Activated gamma-delta T cell (primary cell): ENCODE measurements around the gene ETV1.

ENCODE experiments used
- DNase-seq: peaks from one replicate; lab custom pipeline; 2025; lab: John Stamatoyannopoulos, UW

ETV1 gene

GRCh38 chr7:13987395-13987794 is 2.1 kb downstream of the ETV1 start:
- DNase-seq: no peak

- no peak for DNase-seq
These were observed 3.3 kb downstream of the ETV1 start for GRCh38 chr7:13986208-13986607.

DNA sequence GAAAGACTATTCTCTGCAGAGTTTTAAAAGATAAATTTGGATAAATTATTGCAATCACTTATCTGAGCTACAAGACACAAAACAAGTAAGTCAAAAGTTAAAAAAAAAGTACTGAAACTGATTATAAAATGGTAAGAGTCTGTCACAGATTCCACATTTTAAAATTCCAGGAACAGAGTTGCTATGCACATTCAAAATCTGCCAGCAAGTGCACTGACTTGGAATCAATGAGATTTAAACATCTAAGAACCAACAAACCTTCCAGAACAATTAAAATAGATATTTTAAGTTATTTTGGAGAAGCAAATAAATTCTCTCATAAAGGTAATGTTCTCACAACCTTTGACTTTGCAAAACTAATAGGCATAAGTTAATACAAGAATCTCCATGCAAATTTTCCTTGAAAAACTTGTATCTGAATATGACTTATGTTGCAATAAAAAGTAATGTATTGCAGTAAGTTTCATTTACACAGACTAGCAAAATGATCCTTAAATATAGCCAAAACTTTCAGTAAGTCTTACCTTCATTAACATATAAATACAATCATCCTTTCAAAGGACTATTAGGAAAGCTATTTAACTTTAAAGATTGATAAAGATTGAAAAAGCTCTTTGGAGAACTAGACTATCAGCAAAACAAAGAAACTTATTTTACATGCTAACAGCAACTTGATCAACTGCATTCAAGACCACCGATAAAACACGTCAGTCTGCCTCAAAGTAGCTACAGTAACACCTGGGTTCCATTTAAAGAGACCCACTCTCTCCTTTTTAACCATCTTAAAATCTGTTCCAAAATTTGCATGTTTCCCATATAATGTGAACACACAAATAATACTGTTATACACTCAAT is 4.4 kb downstream of the ETV1 start:
- no peak for DNase-seq

DNA sequence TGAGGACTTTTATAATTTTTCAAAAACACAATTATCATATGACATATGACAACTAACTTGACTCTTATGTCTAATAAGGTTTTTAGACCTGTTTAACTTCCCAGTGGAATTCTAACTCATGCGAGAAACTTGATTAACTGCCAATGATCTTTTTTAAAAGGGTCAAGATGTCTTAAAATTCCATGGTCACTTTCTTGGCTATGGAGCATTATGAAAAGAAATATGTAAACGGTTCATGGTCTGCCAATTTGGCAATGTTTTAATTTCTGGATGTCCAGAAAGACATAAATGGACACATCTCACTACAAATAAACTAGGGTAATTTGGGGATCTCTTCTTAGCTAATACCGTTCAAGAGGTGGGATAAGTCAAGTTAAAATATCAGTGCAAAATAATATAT is 5.4 kb downstream of the ETV1 start:
- DNase-seq: no peak

GRCh38 chr7:13982940-13983677 is 6.4 kb downstream of the ETV1 start:
- no peak for DNase-seq

GRCh38 chr7:13981070-13981469 is 8.4 kb downstream of the ETV1 start:
- no peak for DNase-seq

GRCh38 chr7:13980474-13980873 is 9.0 kb downstream of the ETV1 start:
- DNase-seq: no peak

DNA sequence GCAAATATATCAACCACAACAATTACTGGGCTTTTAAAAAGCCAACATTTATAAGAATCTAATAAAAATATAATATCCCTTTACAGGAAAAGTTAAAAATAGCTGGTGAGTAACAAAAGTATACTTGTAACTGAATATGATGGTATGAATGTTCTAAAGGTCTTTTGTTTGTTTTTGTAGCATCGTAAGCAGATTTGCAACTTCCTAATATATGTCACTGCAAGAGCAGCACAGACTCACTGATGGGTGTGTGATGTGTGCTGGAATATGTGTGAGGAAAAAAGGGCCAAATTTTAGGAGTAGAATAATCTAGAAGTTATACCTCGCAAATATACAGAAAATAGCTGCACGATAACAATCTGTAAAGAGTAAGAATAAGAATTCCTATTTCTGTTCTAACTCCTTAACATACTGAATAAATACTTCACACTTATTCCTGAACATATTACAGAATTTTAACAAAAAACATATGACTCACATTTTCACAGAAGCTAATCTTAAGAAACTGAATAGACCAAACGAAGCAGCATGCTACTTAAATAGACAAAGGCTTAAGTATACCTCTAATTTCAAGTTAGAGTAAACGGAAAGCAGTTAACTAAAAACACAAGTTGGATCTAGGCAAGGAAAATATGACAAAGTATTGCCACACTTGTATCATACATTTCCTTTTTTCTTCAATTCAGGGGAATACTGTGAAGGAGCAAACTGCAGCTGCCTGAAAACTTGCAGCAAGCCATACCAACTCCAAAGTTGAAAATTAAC is 9.6 kb downstream of the ETV1 start:
- DNase-seq: no peak

- no peak for DNase-seq
These were observed 12.9 kb downstream of the ETV1 start for GRCh38 chr7:13976594-13976993.

DNA sequence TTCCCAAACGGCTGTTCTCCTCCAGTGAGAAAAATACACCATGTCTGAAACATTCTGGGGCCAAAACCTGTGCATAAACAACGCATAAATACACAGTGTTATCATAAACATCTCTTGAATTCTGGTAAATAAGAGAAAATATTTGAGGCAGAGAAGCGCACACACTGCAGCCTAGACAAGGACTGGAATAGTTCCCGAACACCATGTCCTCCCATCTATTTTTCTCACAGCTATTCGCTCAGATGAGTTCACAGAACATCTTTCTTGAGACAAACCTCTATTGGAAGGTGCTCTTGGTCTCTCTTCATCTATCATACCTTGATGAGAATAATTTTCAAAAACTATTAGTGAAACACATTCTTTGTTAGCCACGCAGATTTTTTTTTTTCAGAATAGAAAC is 24.4 kb downstream of the ETV1 start:
- DNase-seq: no peak

DNA sequence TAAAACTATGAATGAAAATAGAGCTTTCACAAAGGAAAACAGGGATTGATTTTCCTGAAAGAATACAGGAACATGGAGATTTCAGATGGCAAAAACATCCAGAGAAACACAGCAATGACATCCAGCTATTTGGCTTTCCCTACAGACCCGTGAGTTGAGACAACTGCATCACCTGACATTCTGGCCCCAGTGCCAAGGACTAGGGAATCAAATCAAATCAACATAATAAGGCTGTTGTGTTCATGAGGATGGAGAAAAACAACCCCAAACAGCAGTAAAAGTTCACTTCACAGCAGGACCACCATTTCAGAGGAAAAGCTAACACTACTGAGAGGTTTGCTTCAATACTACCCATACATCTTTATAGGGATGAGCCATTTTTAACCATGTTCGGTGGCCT is 25.5 kb downstream of the ETV1 start:
- no peak for DNase-seq

DNA sequence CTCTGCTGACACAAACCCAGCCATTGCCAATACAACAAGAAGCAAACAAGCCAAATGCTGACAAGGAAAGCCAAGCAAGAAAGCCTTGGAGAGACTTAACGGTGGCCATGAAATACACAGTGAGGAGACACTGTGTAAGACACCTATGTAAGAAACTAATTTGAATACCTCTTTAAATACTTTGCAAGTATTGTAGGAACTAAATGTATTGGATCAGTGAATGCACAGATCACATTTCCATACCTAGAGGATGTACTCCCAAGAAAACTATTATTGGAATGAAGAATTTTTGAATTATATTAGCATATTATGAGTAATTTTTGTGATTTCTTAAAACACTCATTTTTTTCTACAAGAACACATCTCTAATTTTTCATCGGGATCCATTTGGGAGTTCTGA is 34.0 kb downstream of the ETV1 start:
- DNase-seq: no peak

DNA sequence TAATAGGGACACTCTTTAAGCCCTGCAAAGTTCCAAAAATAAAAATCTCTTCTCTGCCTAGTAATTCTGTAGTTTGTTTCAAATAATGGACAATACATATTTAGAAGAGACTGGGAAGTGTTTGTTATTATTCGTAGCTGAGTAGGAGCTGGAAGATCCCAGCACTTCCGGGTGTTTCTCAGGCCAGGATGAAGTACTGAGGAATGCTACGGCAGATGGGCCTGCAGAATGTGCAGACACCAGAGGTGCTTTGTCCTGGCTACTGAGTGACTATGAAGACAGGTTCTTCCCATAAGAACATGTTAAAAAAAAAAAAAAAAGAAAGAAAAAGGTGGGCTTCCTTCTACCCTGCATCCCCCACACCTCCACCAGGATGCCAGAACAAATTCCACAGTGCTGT is 36.1 kb downstream of the ETV1 start:
- DNase-seq: no peak

GRCh38 chr7:13952921-13953320 is 36.5 kb downstream of the ETV1 start:
- DNase-seq: no peak

GRCh38 chr7:13949939-13950338 is 39.5 kb downstream of the ETV1 start:
- DNase-seq: no peak

- DNase-seq: no peak
These were observed 40.0 kb downstream of the ETV1 start for GRCh38 chr7:13949445-13949844.

DNA sequence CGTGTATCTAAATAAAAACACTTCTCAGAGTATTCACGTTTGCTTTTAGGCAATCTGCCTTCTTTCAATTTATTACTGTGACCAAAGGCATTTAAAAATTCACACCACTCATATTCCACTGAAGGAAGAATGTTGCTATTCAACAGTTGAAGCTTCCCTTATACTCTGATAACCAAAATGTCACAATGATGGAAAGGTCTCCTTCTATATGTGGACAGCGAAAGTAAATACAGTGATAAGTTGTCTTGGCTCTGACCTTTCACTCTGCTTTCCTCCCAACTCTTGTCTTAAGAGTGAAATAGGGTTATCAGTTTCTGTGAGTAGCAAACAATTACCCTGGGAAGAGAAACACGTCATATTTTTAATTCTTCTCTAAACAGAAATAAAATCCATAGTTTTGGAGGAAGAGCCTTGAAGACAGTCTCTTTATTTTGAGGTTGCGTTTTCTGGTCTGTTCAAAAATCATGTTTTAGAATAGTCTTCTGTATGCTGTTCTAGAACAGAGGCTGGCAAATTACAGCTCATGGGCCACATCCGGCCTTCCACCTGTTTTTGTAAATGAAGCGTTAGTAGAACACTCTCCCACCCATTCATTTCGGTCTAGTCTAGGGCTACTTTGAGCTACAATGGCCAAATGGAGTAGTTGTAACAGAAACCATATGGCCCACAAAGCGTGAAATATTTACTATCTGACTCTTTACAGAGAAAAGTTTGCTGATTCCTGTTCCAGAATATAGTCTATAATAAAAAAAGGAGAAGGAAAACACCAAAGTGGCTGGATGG is 41.3 kb downstream of the ETV1 start:
- no peak for DNase-seq

DNA sequence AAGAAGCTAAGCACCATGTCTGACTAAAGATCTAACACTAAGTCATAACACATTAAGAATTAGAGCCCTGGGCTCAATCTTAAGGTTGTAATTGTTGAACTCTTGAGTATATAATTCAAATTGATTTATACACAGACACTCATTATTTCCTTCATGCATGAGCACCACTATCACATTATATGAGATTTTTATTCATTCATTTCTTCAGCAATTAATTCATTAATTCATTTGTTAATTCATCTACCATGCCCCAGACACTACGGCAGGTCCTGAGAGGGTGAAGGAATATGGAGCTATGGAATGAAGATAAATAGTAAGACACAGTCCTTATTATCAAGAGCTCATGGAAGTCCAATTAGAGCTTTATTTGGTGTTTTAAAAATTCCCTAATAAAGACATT is 41.9 kb downstream of the ETV1 start:
- DNase-seq: no peak

DNA sequence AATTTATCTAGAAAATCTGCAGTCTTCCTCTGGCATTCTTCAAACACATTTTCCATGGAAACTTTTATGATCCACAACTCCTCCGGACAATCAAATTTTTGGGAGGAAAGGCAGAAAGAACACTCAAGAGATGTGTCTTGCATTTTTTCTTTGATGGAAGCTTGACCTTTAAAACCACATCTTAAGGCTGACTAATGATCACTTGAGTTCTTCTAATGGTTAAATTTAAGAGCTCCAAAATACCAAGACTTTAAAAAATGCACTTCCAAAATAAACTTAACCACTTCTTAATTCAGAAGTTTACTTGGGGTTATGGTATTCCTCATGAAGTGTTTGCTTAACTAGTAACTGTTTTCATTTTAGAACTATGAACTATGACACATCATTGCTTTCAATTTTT is 43.3 kb downstream of the ETV1 start:
- no peak for DNase-seq

DNA sequence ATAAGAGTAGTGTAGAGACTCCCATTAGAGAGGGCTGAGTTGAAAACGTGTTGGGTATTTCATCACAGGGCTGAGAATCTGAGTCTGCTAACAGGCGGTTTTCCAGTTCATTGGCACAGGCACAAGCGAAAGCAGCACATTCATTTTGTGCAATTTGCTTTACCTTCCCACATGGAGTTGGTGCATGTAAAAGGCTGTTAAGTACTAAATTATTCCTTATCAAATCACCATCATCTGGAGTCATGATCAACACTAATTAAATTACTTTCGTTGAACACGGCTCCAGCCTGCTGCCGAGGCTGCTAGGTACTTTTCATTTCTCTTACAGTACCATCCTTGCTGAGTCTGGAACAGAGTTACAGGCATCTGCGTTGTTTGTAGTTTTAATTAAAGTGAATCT is 43.8 kb downstream of the ETV1 start:
- no peak for DNase-seq

DNA sequence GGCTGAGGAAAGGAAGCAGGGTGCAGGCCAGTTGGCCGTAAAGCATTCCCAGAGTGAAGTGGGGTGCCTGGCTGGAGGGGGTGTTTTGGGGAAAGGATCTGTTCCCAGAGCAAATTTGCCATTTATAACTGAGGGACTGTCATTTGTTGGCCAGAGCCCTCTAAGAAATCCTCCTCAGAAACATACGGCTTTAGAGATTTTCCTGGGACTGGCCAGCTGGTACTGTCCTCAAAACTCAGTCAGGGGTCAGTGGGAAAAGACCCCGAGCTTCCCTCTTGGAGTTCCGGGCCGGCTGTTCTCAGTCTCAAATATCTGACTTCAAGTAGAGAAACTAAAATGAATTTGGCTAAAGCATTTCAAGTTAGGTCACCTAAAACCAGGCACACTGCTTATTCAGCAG is 55.9 kb downstream of the ETV1 start:
- no peak for DNase-seq

GRCh38 chr7:13933091-13933490 is 56.4 kb downstream of the ETV1 start:
- no peak for DNase-seq
